Measurements from ENCODE around the gene IMPDH1. TPM values are rescaled to one million over a fixed set of nuclear protein-coding genes. Genes with fewer than 3 reads are reported as not detected.

The IMPDH1 gene
- total and polyA plus RNA-seq, 10 of the 15 experiments (the other 5 are each of a cell fraction or from before 2014, with no cell fraction given) = 0.50 to 61.3 (median 41.8) TPM

- TF ChIP-seq MTA3 (IDR thresholded peaks at IDR 0.05; ENCODE audit: borderline replicate concordance, low read length) = no peak
- no peak for TF ChIP-seq NR2F1 (conservative IDR thresholded peaks at IDR 0.05)
- peak; percentile 75 for TF ChIP-seq ZNF687 (IDR thresholded peaks at IDR 0.05)
- no peak for TF ChIP-seq MXI1 (IDR thresholded peaks at IDR 0.05; ENCODE audit: low read depth, low read length)
- peak in 1 of 2 experiments; percentile 54; a peak in 1 of 4 replicates for TF ChIP-seq BHLHE40 (IDR thresholded peaks at IDR 0.05; ENCODE audit: borderline replicate concordance in 1 of 2, low read depth in 2 of 2, low read length in 1 of 2)
- TF ChIP-seq CHD4 (IDR thresholded peaks at IDR 0.05) = no peak
- no peak for TF ChIP-seq BCL11A (IDR thresholded peaks at IDR 0.05; ENCODE audit: low read depth, low read length)
- no peak for TF ChIP-seq NKRF (conservative IDR thresholded peaks at IDR 0.05)
- TF ChIP-seq SMAD5 (IDR thresholded peaks at IDR 0.05; ENCODE audit: low read depth) = no peak
- peak in 1 of 2 experiments; percentile 31; a peak in 1 of 4 replicates for TF ChIP-seq IKZF2 (IDR thresholded peaks at IDR 0.05)
- TF ChIP-seq ATF7 (IDR thresholded peaks at IDR 0.05; ENCODE audit: low read depth) = peak; percentile 49
- no peak for TF ChIP-seq EGR1 (IDR thresholded peaks at IDR 0.05; ENCODE audit: borderline replicate concordance in 1 of 2, low read depth in 2 of 2, low read length in 2 of 2)
- no peak for TF ChIP-seq NFXL1 (IDR thresholded peaks at IDR 0.05; ENCODE audit: borderline replicate concordance)
- TF ChIP-seq NFYB (IDR thresholded peaks at IDR 0.05; ENCODE audit: insufficient read depth, low read depth, low read length) = no peak
- TF ChIP-seq RAD51 (IDR thresholded peaks at IDR 0.05) = peak; percentile 79
- TF ChIP-seq DPF2 (IDR thresholded peaks at IDR 0.05) = no peak
- no peak for TF ChIP-seq EZH2 (IDR thresholded peaks at IDR 0.05; ENCODE audit: borderline replicate concordance, control insufficient read depth, low read depth, low read length)
- TF ChIP-seq MAX (IDR thresholded peaks at IDR 0.05; ENCODE audit: low read depth, low read length) = no peak
- no peak for TF ChIP-seq ESRRA (IDR thresholded peaks at IDR 0.05; ENCODE audit: low read length)
- TF ChIP-seq NRF1 (conservative IDR thresholded peaks at IDR 0.05; ENCODE audit: low read depth, low read length) = no peak
- TF ChIP-seq ZNF217 (IDR thresholded peaks at IDR 0.05) = no peak
- no peak for TF ChIP-seq RUNX3 (IDR thresholded peaks at IDR 0.05; ENCODE audit: low read length)
- no peak for TF ChIP-seq MEF2B (IDR thresholded peaks at IDR 0.05; ENCODE audit: partially characterized antibody, poor library complexity, severe bottlenecking)
- TF ChIP-seq ZSCAN29 (IDR thresholded peaks at IDR 0.05) = no peak
- no peak for TF ChIP-seq NFIC (IDR thresholded peaks at IDR 0.05; ENCODE audit: low read depth, low read length)
- TF ChIP-seq RBBP5 (conservative IDR thresholded peaks at IDR 0.05) = no peak
- TF ChIP-seq HDAC6 (IDR thresholded peaks at IDR 0.05; ENCODE audit: unreplicated experiment) = no peak
These were observed 34.2 kb upstream of the IMPDH1 start (continued) for GRCh38 chr7:128443831-128444600.

All from GM12878 (cell line).